Activated T-cell treated with anti-CD3 and anti-CD28 coated beads for 1 hour (primary cell): Measurements from ENCODE around the gene POLE.

Experiments used
- DNase-seq: peaks from one replicate; pipeline ENCODE4 v3.0.0-alpha.2; 2020; ENCODE audit warnings: low read depth

Gene POLE

DNA sequence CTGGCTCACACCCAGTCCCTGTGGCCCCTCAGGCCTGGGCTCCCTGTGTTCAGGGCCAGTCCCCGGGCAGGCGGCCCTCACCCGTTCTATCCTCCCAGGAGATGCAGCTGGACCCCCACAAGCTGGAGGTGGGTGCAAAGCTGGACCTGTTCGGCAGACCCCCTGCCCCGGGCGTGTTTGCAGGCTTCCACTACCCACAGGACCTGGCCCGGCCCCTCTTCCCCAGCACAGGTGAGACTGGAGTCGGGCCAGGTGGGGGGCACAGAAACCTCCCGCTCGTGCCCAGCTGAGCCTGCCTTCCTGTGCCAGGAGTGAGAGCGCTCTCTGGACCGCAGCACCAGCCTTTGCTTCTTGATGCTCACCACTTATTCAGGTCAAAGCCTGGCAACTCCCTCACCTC is 110.4 kb downstream of the POLE start:
- DNase-seq: no peak

- no peak for DNase-seq
Measured at GRCh38 chr12:132575661-132576060, 111.5 kb downstream of the POLE start.

DNA sequence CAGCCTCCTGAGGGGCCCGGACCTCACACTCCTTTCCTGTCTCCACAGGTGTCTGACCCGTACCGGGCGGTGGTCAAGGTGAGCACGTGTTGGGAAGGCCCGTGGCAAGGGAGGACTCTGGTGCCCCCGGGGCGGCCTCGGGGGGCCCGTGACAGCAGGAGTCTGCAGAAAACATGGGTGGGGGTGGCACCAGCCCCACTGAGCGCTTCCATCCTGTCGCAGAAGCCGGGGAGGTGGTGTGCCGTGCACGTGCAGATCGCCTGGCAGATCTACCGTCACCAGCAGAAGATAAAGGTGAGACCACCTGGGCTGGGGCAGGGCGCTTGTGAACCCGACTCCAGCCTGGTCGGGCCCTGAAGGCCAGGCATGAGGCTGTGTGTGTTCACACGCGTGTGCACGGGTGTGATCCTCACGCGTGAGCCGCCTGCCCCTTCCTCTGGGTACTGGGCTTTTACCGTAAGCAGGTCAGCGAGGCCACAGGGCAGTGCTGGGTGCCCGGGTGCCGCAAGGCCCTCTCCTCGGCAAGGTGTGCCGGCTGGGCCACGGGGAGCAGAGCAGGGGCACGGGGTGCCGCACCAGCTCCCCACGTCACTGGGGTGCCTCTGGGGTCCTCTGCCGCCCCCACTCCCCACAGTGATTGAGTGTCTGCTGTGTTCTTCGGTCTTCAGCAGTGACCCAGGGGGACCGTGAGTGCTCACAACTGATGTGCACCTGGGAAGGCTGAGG is 112.7 kb downstream of the POLE start:
- DNase-seq: no peak
